Gastrocnemius medialis (tissue), 4 donors: ENCODE results near the gene TIAM2.

ENCODE experiments used
- CTCF ChIP-seq, 5 experiments: fragments of 450-650 bp in 3 of 5; fragments of 200-600 bp in 2 of 5; sonication (generic) in 2 of 5; IDR thresholded peaks in 4 of 5; conservative IDR thresholded peaks in 1 of 5; 1 replicate in 4 of 5; 2 replicates in 1 of 5; pipeline ENCODE4 v1.5.1; 2016 to 2019; ENCODE audit warnings: antibody characterized with exemption in 5 of 5, mild to moderate bottlenecking in 3 of 5, moderate library complexity in 3 of 5
- POLR2A ChIP-seq, 2 donors: fragments of 450-650 bp; IDR thresholded peaks; one replicate each; pipeline ENCODE4 v1.6.1; 2017; ENCODE audit warnings: antibody characterized with exemption in 2 of 2, mild to moderate bottlenecking in 2 of 2, moderate library complexity in 2 of 2

DNA sequence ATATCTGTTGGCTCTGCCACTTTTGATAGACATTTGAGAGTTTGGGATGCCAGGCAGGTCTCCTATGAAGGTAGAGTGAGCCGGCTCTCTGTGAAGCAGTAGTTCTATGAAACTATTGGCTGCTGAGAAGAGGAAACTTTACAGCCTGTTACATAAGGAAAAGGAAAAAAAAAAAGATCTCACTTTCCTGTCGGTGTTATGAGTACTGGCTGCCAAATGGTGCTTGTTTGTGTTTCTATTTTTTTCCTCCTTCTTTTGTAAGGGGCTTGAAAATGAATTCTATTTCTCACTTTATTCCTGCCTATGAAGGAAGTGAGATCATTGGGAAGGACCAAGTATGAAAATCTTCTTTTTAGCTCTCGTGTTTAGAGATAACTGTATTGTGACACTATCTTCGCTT, 195.6 kb downstream of the TIAM2 start:
- TF ChIP-seq CTCF (IDR thresholded peaks at IDR 0.05 in 4 of 5, conservative IDR thresholded peaks at IDR 0.05 in 1 of 5) (no peak), POLR2A (IDR thresholded peaks at IDR 0.05) (no peak)
